ENCODE data around the gene SND1. TPM values are rescaled to one million over a fixed set of nuclear protein-coding genes. Genes with fewer than 3 reads are reported as not detected.

The SND1 gene
- total and polyA plus RNA-seq, 4 donors: 59.4 to 214 (median 84.1) TPM

GRCh38 chr7:127612263-127612662 is 39.7 kb upstream of the SND1 start:
- no peak for DNase-seq (ENCODE audit: low spot score)
- Histone ChIP-seq H3K9ac (ENCODE audit: low read depth in 1 of 2, low read length in 2 of 2) (no peak overlapping the region), H3K4me3 (ENCODE audit: low read depth in 1 of 3, low read length in 3 of 3) (no peak overlapping the region), H3K27me3 (ENCODE audit: control insufficient read depth in 4 of 4, insufficient read depth in 4 of 4, low read length in 3 of 4) (peaks cover 0 to 7% (median 0%) of the 10 kb centered on the region in 4 donors), H3K27ac (ENCODE audit: low read depth in 1 of 2, low read length in 2 of 2) (no peak overlapping the region), H3K9me3 (ENCODE audit: control insufficient read depth in 4 of 4, low read length in 3 of 4) (peaks cover 7 to 16% (median 13%) of the 10 kb centered on the region in 4 donors), H3K4me1 (ENCODE audit: control insufficient read depth in 4 of 4, insufficient read depth in 4 of 4, low read length in 3 of 4) (no peaks in the 10 kb centered on the region), H3K36me3 (ENCODE audit: control insufficient read depth in 4 of 4, insufficient read depth in 3 of 4, low read depth in 1 of 4, low read length in 3 of 4) (no peaks in the 10 kb centered on the region)
- TF ChIP-seq MAX (IDR thresholded peaks at IDR 0.05): no peak
- no peak for TF ChIP-seq FOXA2 (IDR thresholded peaks at IDR 0.05)
- no peak for TF ChIP-seq EGR1 (IDR thresholded peaks at IDR 0.05; ENCODE audit: low read depth in 2 of 2)
- no peak for TF ChIP-seq SP1 (IDR thresholded peaks at IDR 0.05)
- TF ChIP-seq ZBTB33 (IDR thresholded peaks at IDR 0.05): no peak
- 89% methylated on average over 1 of the region's 1 CpG for WGBS

GRCh38 chr7:127616724-127617123 is 35.3 kb upstream of the SND1 start:
- WGBS: 78% methylated on average over 5 of the region's 5 CpGs
- no peak for DNase-seq (ENCODE audit: low spot score)

More at GRCh38 chr7:127616724-127617123, 35.3 kb upstream of the SND1 start:
- Histone ChIP-seq H3K27ac (ENCODE audit: low read depth in 1 of 2, low read length in 2 of 2) (no peak overlapping the region), H3K4me3 (ENCODE audit: low read depth in 1 of 3, low read length in 3 of 3) (no peak overlapping the region), H3K4me1 (ENCODE audit: control insufficient read depth in 4 of 4, insufficient read depth in 4 of 4, low read length in 3 of 4) (peaks cover 0 to 5% (median 0%) of the 10 kb centered on the region in 4 donors), H3K27me3 (ENCODE audit: control insufficient read depth in 4 of 4, insufficient read depth in 4 of 4, low read length in 3 of 4) (peaks cover 0 to 12% (median 3%) of the 10 kb centered on the region in 4 donors), H3K36me3 (ENCODE audit: control insufficient read depth in 4 of 4, insufficient read depth in 3 of 4, low read depth in 1 of 4, low read length in 3 of 4) (no peaks in the 10 kb centered on the region), H3K9ac (ENCODE audit: low read depth in 1 of 2, low read length in 2 of 2) (no peak overlapping the region), H3K9me3 (ENCODE audit: control insufficient read depth in 4 of 4, low read length in 3 of 4) (no peaks in the 10 kb centered on the region)
- TF ChIP-seq REST (IDR thresholded peaks at IDR 0.05) (no peak), MAX (IDR thresholded peaks at IDR 0.05) (no peak), RXRA (IDR thresholded peaks at IDR 0.05) (no peak)

Data from liver (tissue), 9 donors.